GM19240 (cell line): ENCODE results near the gene NPRL2.

Source experiments
- DNase-seq: peaks from one replicate; pipeline ENCODE4 v3.0.0; 2011; ENCODE audit warnings: low spot score; ENCODE audit not compliant: insufficient read length

NPRL2 gene

DNA sequence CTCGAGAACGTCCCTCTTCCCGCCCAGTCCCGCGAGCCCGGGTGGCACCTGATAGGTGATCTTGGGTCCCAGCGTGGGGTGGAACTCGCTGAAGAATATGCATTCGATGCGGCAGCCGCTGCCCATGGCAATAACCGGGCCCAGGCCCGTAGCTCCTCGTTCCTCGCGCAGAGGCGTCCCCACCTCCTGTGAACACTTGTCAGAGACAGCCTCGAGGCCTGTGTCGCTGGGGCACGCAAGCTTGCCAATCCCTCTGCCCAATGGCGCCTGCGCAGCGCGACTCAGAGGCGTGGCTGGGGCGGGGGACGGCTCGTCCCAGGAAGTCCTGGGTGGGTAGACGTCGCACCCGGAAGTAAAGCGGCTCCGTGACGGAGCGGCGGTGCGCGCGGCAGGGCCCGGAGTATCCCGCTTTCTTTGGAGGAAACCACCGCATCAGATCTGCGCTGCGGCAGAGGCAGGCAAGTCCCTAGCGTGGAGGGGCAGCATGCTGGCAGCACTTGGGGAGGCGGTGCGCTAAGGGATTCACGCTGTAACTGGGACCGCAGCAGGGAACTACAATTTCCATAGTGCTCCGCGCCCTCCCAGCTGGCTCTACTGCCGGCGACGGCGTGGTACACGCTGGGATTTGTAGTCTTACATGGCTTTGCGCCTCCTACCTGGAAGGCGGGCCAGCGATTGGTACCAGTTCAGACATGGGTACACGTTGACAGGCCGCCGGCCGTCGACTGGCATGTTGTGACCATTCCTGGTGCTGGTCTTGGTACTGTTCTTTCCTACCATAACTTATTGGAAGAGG lies at the start of gene NPRL2, which contains the start of gene CYB561D2:
NPRL2 (minus strand) TSS at position 249 of the 796 bp plus-strand sequence; CDS start at position 126, 123 bp downstream.
CYB561D2 (plus strand) TSS at position 336 of the 796 bp plus-strand sequence. CDS start 572 bp downstream, outside the sequence.
- DNase-seq, result peak; percentile 97

DNA sequence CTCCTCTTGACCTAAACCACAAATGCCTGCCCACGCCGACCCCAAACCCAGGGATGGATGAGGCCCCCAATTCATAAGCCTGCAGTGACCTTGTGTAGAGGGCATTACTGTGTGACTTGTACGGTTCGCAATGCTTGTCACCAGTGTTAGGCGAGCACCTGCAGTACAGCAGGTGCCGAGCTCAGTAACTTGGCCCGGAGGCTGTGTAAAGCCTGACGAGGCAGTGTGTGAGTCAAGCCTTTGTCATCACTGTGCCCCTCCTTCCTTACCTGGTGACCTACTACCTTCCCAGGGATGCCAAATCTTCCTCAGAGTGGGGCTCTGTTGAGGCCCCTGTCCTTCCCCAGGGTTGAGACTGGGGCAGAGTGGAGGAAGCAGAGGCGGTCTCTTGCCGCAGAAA lies 45.9 kb upstream of the NPRL2 start:
- no peak for DNase-seq

DNA sequence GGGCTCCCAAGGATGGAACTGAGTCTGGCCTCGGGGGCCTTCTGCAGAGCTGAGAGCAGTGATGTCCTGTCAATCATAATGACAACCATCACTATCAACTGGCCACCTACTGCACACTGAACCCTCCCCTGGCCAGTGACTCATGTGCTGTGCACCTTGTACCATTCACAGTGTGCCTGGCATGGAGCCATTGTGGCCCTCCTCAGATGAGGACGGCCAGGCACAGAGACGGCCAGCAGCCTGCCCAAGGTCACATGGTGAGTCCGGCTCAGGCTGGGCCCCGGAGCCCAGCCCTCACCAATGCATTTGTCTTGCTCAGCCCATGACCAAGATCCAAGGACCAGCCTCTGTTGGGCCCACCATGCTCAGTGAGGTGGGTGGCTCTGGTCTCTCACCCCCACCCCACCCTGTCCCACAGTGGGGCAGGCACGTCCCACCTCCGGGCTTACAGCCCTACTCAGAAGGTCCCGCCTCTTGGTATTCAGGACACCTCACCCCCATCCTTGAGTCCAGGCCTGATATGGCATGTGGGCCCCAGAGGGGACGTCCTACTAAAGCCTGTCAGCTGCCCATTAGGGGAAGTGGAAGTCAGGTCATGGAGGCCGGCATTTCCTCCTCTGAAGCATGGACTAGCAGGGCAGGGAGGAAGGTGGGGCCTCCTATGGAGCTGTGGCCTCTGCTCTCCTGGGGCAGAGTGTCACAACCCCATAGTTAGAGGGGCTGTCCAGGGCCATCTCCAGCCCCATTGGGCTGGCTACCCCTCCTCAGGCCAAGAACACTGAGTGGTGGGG lies 44.7 kb upstream of the NPRL2 start:
- no peak for DNase-seq

DNA sequence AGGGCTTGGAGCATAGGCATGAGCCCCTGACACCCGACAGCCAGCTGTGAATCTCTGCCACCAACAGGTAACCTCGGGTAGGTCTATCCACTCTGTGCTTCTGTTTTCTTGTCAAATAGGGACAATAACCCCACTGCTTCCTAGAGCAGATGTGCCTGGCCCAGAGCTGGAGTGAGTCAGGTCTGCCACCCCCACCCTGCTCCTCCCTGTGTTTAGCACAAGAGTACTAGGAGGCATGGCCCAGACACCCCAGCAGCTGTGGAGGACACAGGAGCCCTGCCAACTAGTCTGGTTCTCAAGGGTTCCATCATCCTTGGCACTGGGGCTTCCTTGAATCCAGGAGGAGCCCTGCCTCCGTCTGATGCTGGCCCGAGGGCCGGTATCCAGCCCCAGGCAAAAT lies 42.5 kb upstream of the NPRL2 start:
- no peak for DNase-seq

DNA sequence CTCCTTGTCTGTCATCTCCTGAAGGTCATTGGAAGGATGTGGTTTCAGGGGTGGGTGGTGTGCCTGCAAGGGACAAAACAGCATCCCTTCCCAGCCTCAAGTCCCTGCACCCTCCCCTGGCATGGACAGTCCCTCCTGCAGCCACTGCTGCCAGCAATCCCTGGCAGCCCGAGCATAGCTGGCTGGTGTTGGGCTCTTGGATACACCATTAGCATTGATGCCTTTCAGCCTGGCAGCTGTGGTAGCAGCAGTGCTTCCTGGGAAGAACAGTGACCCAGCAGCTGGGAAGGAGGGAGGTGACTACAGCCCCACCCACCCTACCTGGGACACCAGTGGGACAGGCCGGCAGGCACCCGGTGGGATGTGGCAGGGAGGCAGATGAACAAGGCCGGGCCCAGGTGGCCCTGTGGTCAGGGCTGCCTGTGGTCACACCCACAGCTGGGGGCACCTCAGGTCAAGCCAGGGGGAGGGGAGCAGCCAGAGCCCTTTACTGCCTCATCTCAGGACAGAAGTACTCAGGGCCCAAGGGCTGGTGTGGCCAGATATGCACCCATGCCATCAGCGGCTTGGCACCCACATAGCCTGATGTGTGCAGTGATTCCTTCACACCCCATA lies 41.6 kb upstream of the NPRL2 start:
- no peak for DNase-seq

DNA sequence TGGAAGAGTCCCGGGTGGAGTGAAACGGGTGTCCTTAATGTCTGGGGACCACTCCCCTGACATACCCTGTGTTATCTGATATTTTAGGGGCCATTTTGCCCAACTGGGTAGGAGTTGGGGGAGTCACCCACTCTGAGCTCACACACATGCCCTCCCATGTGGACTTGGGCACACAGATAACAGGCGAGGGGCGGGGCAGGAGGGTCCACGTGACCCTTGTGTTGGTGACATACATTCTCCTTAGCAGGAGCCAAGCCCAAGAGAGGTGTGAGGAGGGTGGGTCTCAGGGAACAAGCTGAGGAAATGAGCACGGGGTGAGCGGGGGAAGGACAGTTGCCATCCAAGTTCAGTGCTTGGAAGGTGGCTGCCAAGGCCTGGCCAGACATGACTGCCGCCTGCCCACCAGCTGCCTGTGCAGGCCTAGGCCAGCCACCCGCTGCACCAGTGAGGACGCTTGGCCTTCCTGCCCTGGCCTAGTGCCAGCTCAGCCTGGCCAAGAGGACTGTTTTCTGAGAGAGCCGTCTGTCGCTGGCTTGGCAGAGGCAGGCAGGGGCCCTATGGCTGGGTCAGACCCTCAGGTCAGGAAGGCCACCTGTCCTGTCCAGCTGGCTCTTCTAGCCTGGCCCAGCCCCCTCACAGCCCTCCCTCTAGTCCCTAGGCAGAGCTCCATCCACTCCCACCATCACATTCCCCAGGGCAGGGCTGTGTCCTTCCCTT lies 40.1 kb upstream of the NPRL2 start:
- no peak for DNase-seq

DNA sequence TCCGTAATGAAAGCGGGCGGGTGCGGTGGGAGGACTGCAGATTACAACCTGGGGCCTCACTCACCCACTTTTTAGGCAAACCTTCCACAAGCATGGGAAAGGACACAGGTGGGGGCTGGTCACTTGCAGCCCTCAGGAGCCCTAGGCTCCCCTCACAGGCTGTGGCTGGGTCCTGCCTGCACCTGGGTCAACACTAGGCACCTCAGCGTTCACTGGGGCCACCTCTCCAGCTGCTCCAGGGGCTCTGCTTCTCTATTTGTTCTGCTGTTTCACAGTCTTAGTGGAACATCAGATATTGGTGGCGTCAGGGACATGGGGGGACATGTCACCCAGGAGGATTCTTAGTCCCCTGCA lies 38.8 kb upstream of the NPRL2 start:
- no peak for DNase-seq

DNA sequence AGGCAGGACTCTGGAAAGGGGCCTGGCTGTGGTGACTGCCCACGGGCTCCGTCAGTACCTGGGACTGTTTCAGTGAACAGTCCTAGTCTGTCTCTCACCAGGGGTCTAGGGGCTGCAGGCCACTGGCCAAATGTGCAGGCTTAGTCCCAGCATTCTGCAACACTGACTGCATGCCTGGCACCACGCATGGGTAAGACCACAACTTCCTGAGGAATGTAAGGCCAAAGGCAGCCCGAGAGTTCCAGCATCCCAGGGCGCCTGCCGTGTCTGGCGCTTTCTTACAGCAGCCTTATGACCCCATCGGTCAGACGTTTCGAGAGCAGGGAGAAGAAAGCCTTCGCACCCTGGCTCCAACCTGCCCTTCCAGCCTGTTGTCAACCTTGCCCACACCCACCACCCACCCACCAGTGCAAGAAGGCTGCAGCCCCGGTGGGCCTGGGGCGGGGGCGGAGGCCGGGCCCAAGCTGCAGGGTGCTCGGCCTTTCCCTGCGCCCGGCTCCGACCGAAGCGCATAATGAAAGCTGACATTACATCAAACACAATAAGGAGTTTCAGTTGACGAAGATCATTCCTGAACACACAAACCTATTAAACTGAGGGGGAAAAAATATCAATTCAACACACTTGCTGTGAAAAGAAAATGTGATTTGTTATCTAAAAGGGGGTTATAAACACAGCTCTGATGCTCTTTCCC lies 38.3 kb upstream of the NPRL2 start:
- DNase-seq, result no peak

DNA sequence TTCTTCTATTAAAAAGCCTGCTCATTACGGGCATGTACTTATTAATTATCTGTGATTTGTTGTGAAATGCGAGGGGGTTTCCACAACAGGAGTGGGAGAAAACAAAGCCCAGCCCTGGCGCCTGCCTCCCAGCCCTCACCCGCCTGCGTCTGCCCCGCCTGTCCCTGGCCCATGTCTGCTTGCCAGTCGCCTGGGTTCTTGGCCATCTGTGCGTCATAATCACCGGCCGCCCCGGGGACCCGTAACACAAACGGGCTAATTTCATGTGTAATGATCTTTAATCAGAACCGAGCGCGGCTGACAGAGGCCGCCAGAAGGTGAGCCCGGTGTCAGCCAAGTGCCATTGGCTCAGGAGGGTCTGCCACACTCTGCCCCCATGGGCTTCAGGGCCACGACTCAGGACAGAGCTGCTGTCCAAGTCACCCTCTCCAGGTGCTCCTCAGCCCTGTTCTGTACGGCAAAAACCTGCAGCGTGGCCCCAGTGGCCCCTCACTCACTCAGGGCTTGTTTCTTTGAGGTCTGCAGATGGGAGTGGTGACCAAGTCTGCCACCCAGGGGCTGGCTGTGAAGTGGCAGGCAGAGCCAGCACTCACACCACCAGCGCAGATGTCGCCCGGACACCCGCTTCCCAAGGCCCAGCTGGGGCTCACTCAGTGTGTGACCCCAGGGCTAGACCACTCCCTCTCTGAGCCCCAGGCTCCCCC lies 37.6 kb upstream of the NPRL2 start:
- no peak for DNase-seq

DNA sequence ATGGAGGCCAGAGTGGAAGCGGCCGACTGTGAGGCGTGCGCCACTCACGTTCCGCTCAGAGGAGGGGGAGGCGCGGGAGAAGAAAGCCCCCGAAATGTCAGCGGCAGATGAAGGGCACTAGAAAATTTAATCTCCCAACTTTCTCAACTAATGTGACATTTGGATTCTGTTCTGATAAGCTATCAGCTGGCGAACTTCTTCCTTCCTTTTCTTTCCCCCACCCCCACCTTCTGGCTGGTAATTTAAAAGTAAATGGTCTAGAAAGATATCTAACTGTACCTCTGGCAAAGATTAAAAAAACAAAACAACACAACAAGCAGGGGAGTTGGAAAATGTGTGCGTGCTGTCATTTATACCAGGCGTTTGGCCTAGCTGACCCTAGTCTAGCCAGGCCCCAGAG lies 35.2 kb upstream of the NPRL2 start:
- DNase-seq, result no peak

DNA sequence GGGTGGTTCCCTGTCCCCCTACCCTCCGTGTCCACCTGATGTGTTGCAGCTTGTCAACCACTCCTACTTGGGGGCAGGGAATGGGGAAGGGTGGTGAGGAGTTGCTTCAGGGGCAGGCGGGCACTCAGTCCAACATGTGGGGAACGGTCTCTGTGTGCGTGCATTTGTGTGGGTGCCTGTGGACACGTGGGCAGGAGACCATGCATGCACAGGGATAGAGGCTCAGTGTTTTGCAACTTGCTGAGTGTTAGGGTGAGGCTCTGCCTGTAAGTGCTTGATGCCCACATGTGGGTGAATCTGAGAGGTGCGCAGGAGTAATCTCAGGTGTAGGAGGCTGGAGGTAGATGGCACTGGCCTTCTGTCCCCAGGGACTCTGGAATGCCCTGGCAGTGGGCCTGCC lies 33.2 kb upstream of the NPRL2 start:
- DNase-seq, result no peak

DNA sequence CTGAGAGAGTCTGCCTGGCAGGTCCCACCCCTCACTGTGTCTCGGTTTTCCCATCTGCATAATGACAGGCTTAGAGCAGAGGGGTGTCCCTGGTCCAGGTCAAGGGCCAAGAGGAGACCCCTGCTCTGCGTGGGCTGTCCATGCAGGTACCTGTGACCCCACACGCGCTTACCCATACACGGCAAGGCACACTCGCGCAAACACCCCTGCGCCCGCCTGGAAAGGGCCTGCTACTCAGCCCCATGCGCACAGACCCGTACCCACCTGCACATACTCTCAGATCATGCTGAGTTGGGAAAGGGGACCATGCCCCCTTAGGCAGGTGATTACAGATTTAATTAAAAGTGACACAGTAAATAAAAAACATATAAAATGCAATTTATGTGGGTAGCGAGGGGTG lies 32.1 kb upstream of the NPRL2 start:
- no peak for DNase-seq

DNA sequence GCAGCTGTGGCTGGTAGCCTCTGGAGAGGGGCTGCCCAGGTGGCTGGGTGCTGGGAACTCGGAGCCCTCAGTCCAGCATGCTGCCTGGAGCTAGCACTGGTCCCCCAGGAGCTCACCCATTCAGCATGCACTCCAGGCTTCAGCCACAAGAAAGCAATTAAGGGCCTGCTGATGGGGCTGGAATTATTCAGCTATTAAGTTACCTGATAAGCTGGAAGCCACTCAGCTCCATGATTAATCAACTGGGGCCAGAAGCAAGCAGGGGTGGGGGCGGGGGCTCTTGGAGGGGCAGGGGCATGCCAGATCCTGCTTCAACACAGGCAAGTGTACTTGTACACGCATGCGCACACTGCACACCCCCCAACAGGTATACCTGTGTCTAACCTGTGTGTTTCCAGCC lies 30.8 kb upstream of the NPRL2 start:
- DNase-seq, result no peak

DNA sequence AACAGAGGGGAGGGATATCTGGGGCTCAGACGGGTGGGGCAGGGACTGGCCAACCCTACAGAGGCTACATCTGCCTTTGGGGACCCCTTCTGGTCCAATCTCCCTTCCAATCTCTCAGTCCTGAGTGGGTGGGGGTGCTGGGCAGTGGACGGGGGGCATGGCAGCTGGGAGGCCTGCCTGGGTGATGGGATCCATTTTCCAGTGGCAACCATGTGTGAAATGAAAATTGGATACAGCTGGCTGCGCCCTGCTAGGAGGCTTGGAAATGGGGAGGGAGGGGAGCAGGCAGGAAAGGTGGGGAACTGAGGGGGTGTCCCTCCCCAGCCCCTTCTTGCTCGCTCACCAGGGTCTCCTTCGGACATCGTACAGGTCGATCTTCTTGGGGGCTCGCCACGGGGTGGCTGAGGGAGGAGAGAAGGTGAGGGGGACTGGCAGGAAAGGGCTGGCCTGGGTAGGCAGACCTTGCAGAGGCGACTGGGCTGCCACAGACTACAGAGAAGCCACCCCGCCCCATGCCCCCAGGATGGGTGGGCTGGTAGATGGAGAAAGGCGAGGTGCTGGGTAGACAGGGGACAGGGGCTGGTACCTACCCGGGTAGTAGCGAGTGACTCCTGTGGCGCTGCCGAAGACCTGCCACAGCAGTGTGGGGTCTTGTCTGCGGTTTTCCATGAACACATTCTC lies 30.0 kb upstream of the NPRL2 start:
- no peak for DNase-seq

DNA sequence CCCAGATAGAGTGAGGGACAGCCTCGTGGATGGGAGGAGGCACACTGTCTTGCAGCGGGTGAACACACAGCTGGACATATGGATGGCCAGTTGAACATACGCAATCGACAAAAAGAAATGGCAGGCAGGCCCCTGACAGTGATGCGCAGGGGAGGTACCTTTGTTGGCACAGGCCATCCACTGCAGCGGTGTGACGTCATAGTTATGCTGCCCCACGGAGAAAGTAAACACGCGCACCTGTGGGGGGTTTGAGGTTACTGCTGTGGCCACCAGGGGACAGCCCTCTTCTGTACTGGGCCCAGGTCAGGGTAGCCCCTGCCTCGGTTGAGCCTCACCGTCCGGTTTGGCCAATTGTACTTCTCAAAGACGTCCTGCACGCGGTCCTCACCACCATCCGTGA lies 28.2 kb upstream of the NPRL2 start:
- DNase-seq, result no peak

DNA sequence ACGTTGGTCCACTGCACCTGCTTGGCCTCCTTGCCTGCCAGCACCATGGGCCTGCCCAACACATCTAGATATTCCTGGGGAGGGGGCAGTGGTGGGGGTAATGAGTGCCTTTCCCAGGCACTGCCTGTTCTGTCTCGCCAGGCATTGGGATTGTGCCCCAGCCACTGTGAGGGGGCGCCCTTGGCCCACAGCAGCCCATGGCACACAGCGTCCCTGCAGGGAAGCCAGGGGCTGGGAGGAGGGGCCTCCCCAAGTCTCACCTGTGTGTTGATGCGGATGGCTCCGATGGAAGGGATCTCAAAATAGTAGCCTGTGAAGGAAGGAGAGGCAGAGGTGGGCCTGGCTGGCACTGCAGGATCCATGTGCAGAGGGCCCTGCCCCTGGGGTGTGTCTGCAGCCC lies 27.4 kb upstream of the NPRL2 start:
- no peak for DNase-seq

DNA sequence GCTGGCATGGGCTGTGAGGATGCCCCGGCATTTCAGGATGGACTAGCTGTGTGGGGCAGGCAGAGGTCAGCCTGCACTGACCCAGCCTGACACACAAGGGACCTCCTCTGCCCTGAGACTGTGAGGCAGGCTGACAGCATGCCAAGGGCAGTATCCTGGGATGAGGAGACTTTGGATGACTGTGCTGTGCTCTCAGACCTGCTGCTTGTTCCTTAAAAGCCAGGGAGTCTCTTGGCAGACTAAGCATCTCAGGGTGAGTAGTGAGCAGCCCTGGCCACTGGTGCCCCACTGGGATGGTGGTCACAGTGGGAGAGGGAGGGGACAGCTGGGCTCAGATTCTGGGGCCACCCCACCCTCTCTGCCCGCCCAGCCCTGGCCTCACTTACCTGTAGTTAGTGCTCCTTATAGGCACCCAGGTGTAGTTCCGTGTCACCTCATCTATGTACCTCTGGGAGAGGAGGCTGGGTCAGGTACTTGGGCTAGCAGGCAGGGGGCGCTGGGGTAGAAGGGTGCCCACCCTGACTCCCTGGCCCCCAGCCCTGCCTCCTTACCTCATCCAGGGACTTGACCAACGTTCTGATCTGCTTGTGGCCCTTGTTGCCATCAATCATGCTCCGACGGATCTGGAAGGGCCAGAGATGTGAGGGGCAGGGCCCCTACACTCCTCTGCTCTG lies 24.8 kb upstream of the NPRL2 start:
- no peak for DNase-seq

DNA sequence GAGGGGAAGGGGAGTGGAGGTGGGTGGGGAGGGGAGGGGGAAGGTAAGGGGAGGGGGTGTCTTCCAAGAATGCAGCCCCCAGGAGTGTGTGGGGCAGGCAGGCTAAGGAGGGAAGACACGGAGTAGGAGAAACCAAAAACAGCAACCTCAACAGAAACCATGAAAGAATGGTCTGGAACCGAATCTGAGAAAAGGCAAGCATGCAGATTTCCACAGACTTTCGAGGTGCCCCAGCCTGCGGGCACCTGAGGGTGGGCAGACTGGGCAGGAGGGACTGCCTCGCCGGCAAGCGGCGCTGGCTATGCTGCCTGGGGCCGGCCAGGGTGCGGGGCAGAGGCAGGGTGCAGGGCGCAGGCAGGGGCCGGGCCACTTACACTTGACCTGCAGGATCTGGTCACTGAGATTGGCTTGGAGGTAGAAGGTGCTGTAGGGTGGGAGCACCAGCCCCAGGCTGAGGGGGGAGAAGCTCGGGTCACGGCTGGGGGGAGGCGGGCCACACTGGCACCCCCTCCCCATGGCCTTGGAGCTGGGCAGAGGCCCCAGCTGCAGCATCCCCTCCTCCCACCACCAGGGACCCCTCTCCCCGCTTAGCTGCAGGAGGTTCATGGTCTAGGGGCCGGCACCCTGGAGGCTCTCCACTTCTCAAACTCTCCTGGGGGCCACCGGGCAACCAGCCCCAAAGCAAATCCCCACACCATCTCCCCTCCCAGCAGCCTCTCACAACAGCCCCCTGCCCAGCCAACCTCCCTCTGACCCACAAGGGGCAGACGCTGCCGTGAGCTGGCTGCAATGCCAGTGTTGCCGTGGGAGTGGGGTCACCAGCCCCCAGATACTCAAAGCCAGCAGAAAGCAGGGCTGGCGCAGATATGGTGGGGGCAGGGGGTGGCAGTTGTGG lies 24.0 kb upstream of the NPRL2 start:
- DNase-seq, result no peak
